ENCODE results near the gene SMCR8. TPM values are rescaled to one million over a fixed set of nuclear protein-coding genes. Genes with fewer than 3 reads are reported as not detected.

SMCR8 gene
- total and polyA plus RNA-seq, 10 of the 15 experiments (the other 5 are each of a cell fraction or from before 2014, with no cell fraction given) = 0.52 to 16.4 (median 8.0) TPM

GRCh38 chr17:18320301-18320700, 5.2 kb downstream of the SMCR8 start:
- RAD21 ChIA-PET (ENCODE audit: unreplicated experiment) = no interaction called here

More at GRCh38 chr17:18320301-18320700, 5.2 kb downstream of the SMCR8 start:
- Histone ChIP-seq H3K79me2 (ENCODE audit: control insufficient read depth, insufficient read depth, low read length) (peaks cover 37% of the 10 kb centered on the region), H3K4me2 (ENCODE audit: control insufficient read depth, insufficient read depth) (no peak overlapping the region; the same call in 1 of the 2 replicates), H3K9me3 (replicated peaks; ENCODE audit: control insufficient read depth, insufficient read depth, low read length) (peaks cover 3% of the 10 kb centered on the region; the same call in 2 of the 3 replicates), H3K27ac (ENCODE audit: control insufficient read depth, insufficient read depth) (no peak overlapping the region), H2AFZ (ENCODE audit: control insufficient read depth, low read depth, low read length) (no peak overlapping the region), H3K27me3 (replicated peaks in 1 of 2; ENCODE audit: control insufficient read depth in 2 of 2, insufficient read depth in 2 of 2, low read length in 1 of 2) (no peaks in the 10 kb centered on the region), H3K9ac (ENCODE audit: control insufficient read depth, insufficient read depth, low read length) (no peak overlapping the region), H3K4me1 (ENCODE audit: control insufficient read depth, insufficient read depth, low read length) (peaks cover 26% of the 10 kb centered on the region), H3K36me3 (ENCODE audit: control insufficient read depth in 2 of 2, insufficient read depth in 2 of 2, low read length in 1 of 2) (peaks cover 2 to 17% of the 10 kb centered on the region in 2 experiments; a peak in 2 of 4 replicates), H3K4me3 (no peak overlapping the region), H4K20me1 (ENCODE audit: control insufficient read depth, insufficient read depth) (peaks cover 8% of the 10 kb centered on the region)
- ChIA-PET POLR2A (no interaction called here), CTCF (interaction anchor here (0.6 to 1.2 kb wide), 3 partner anchors 10 to 105 kb away, joined by 3 to 4 read pairs (median 3); no protein-coding TSS in a partner anchor), SMC1A (ENCODE audit: uncharacterized antibody, unreplicated experiment) (interaction anchor here (0.7 kb wide), 1 partner anchor 20 kb away, joined by 3 read pairs; no protein-coding TSS in a partner anchor)
- DNase-seq (ENCODE audit: low read depth, low spot score) = no peak
- in situ Hi-C loops (cut with MboI) = no loop called here
- no TSS peak for BruUV-seq (replicated peaks)
- no peak for ATAC-seq
- no peak for TF ChIP-seq E4F1 (IDR thresholded peaks at IDR 0.05; ENCODE audit: borderline replicate concordance, partially characterized antibody)
- no peak for TF ChIP-seq PRDM15 (CRISPR knock-in tag; IDR thresholded peaks at IDR 0.05)
- TF ChIP-seq LARP7 (IDR thresholded peaks at IDR 0.05) = no peak
- TF ChIP-seq SUPT20H (IDR thresholded peaks at IDR 0.05; ENCODE audit: borderline replicate concordance, control insufficient read depth, low read depth, low read length) = no peak
- TF ChIP-seq ZNF622 (IDR thresholded peaks at IDR 0.05) = no peak
- TF ChIP-seq SPI1 (IDR thresholded peaks at IDR 0.05; ENCODE audit: borderline replicate concordance, insufficient read depth, low read depth, low read length) = no peak
- TF ChIP-seq MYC (IDR thresholded peaks at IDR 0.05; ENCODE audit: insufficient read depth, insufficient read length, insufficient replicate concordance, low read length, severe bottlenecking) = no peak
- TF ChIP-seq ZBED1 (IDR thresholded peaks at IDR 0.05; ENCODE audit: borderline replicate concordance) = no peak
- intact Hi-C loops (cut with micrococcal nuclease; ENCODE audit: unreplicated experiment) = no loop called here
- no peak for FAIRE-seq
- 92% methylated on average over 7 of the region's 7 CpGs for WGBS (ENCODE audit: insufficient coverage, insufficient replicate concordance, low lambda C conversion rate, missing lambda C conversion rate)
